HEK293 (cell line): ENCODE results near the gene RGS12.

ENCODE experiments used
- CTCF ChIA-PET: fragments of 350-600 bp; formaldehyde crosslinking; extraction: SDS; loops from one replicate; lab custom pipeline; 2021; ENCODE audit warnings: antibody characterized with exemption; lab: Yijun Ruan, JAX
- POLR2A ChIA-PET: fragments of 300-600 bp; formaldehyde crosslinking; extraction: SDS; loops from one replicate; lab custom pipeline; 2020; ENCODE audit warnings: antibody characterized with exemption, inconsistent platforms; lab: Yijun Ruan, JAX
- H3K27ac ChIP-seq: fragments of 200-500 bp; sonication (Bioruptor generic); 2 replicates; pipeline ENCODE4 v1.5.1; 2014; ENCODE audit warnings: low read depth, low read length, control low read depth, inconsistent platforms; ENCODE audit errors: extremely low read depth
- H3K36me3 ChIP-seq, 2 experiments: fragments of 200-500 bp in 1 of 2; sonication (Bioruptor generic) in 1 of 2; 1 replicate in 1 of 2; 2 replicates in 1 of 2; pipeline ENCODE4 v1.5.1; 2014 to 2017; ENCODE audit warnings: inconsistent platforms in 2 of 2, low read length in 2 of 2; ENCODE audit not compliant: control insufficient read depth in 2 of 2, insufficient read depth in 1 of 2
- H3K4me1 ChIP-seq: fragments of 200-500 bp; sonication (Bioruptor generic); 2 replicates; pipeline ENCODE4 v1.5.1; 2014; ENCODE audit warnings: mild to moderate bottlenecking, low read length, inconsistent platforms; ENCODE audit not compliant: control insufficient read depth, insufficient read depth
- H3K4me3 ChIP-seq: 2 replicates; pipeline ENCODE4 v1.5.1; 2011; ENCODE audit warnings: low read depth, mild to moderate bottlenecking, control low read depth, low read length, moderate library complexity
- H3K9me3 ChIP-seq: fragments of 200-500 bp; sonication (Bioruptor generic); 2 replicates; pipeline ENCODE4 v1.5.1; 2014; ENCODE audit warnings: low read depth, low read length, inconsistent platforms; ENCODE audit not compliant: control insufficient read depth, insufficient read depth
- KLF1 ChIP-seq: fragments of 450-650 bp; formaldehyde crosslinking; IDR thresholded peaks from 2 replicates; pipeline ENCODE4 v1.5.1; 2016; ENCODE audit warnings: missing biosample characterization, missing genetic modification characterization
- MYNN ChIP-seq: fragments of 450-650 bp; formaldehyde crosslinking; IDR thresholded peaks from 2 replicates; pipeline ENCODE4 v1.5.1; 2016; ENCODE audit warnings: missing biosample characterization, missing genetic modification characterization, borderline replicate concordance
- ZNF138 ChIP-seq: fragments of 450-650 bp; formaldehyde crosslinking; IDR thresholded peaks from 2 replicates; pipeline ENCODE4 v1.5.1; 2016; ENCODE audit warnings: missing biosample characterization, missing genetic modification characterization, borderline replicate concordance
- ZNF211 ChIP-seq: fragments of 450-650 bp; formaldehyde crosslinking; IDR thresholded peaks from 2 replicates; pipeline ENCODE4 v1.5.1; 2016; ENCODE audit warnings: low read depth, missing biosample characterization, missing genetic modification characterization
- ZNF24 ChIP-seq: fragments of 450-650 bp; formaldehyde crosslinking; IDR thresholded peaks from 2 replicates; pipeline ENCODE4 v1.5.1; 2016; ENCODE audit warnings: missing biosample characterization, missing genetic modification characterization
- ZNF248 ChIP-seq: fragments of 450-650 bp; formaldehyde crosslinking; IDR thresholded peaks from 2 replicates; pipeline ENCODE4 v1.5.1; 2017; ENCODE audit warnings: missing biosample characterization, missing genetic modification characterization
- ZNF302 ChIP-seq: fragments of 450-650 bp; formaldehyde crosslinking; IDR thresholded peaks from 2 replicates; pipeline ENCODE4 v1.5.1; 2016; ENCODE audit warnings: missing biosample characterization, missing genetic modification characterization, low read depth
- ZNF324 ChIP-seq: fragments of 450-650 bp; formaldehyde crosslinking; IDR thresholded peaks from 2 replicates; pipeline ENCODE4 v1.5.1; 2016; ENCODE audit warnings: missing biosample characterization, missing genetic modification characterization
- ZNF473 ChIP-seq: fragments of 450-650 bp; formaldehyde crosslinking; IDR thresholded peaks from 2 replicates; pipeline ENCODE4 v1.5.1; 2017; ENCODE audit warnings: missing biosample characterization, missing genetic modification characterization
- ZNF610 ChIP-seq: fragments of 450-650 bp; formaldehyde crosslinking; IDR thresholded peaks from 2 replicates; pipeline ENCODE4 v1.5.1; 2016; ENCODE audit warnings: missing biosample characterization, missing genetic modification characterization, borderline replicate concordance
- ZNF623 ChIP-seq: fragments of 450-650 bp; formaldehyde crosslinking; IDR thresholded peaks from 2 replicates; pipeline ENCODE4 v1.5.1; 2016; ENCODE audit warnings: missing biosample characterization, missing genetic modification characterization
- ZNF768 ChIP-seq: fragments of 450-650 bp; formaldehyde crosslinking; IDR thresholded peaks from 2 replicates; pipeline ENCODE4 v1.5.1; 2018; ENCODE audit warnings: missing biosample characterization, mild to moderate bottlenecking, missing genetic modification characterization
- ZNF792 ChIP-seq: fragments of 450-650 bp; formaldehyde crosslinking; IDR thresholded peaks from 2 replicates; pipeline ENCODE4 v1.5.1; 2016; ENCODE audit warnings: missing biosample characterization, missing genetic modification characterization
- ZNF837 ChIP-seq: fragments of 450-650 bp; formaldehyde crosslinking; IDR thresholded peaks from 2 replicates; pipeline ENCODE4 v1.5.1; 2016; ENCODE audit warnings: missing biosample characterization, missing genetic modification characterization
- TF ChIP-seq, protein P1 (sequence below): fragments of 450-650 bp; formaldehyde crosslinking; IDR thresholded peaks from 2 replicates; pipeline ENCODE4 v1.5.1; 2016; ENCODE audit warnings: missing biosample characterization, missing genetic modification characterization, low read depth
- TF ChIP-seq, protein P2 (sequence below): fragments of 450-650 bp; formaldehyde crosslinking; IDR thresholded peaks from 2 replicates; pipeline ENCODE4 v1.5.1; 2016; ENCODE audit warnings: missing biosample characterization, missing genetic modification characterization
- TF ChIP-seq, protein P3 (sequence below): fragments of 450-650 bp; formaldehyde crosslinking; IDR thresholded peaks from 2 replicates; pipeline ENCODE4 v1.5.1; 2016; ENCODE audit warnings: missing biosample characterization, missing genetic modification characterization
- TF ChIP-seq, protein P4 (sequence below): fragments of 450-650 bp; formaldehyde crosslinking; IDR thresholded peaks from 2 replicates; pipeline ENCODE4 v1.5.1; 2016; ENCODE audit warnings: missing biosample characterization, missing genetic modification characterization

RGS12 gene

DNA sequence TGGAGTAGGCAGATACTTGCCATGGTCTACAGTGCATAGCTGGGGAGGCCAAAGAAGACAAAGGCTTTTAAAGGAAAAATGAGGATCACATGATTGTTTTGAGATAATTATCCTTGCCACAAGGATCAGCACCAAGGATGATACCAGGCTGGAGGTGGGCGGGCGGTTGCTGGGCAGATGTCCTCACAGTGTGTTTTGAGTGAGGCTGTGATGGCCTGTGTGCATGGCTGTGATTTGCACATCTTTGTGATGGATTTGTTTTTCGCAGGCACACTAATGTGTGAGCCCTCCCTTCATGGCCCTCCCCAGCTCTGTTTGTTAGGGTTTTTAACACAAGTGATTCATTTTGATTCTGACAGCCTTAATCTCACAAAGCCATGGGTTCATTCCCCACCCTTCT, 46.8 kb downstream of the RGS12 start:
- CTCF ChIA-PET = interaction anchor here (0.7 kb wide), 1 partner anchor 1130 kb away, joined by 3 read pairs; no protein-coding TSS in a partner anchor
- no peaks in the 10 kb centered on the region for H3K9me3 ChIP-seq
- TF ChIP-seq, protein P1, sequence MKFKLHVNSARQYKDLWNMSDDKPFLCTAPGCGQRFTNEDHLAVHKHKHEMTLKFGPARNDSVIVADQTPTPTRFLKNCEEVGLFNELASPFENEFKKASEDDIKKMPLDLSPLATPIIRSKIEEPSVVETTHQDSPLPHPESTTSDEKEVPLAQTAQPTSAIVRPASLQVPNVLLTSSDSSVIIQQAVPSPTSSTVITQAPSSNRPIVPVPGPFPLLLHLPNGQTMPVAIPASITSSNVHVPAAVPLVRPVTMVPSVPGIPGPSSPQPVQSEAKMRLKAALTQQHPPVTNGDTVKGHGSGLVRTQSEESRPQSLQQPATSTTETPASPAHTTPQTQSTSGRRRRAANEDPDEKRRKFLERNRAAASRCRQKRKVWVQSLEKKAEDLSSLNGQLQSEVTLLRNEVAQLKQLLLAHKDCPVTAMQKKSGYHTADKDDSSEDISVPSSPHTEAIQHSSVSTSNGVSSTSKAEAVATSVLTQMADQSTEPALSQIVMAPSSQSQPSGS = no peak
- TF ChIP-seq, protein P2, sequence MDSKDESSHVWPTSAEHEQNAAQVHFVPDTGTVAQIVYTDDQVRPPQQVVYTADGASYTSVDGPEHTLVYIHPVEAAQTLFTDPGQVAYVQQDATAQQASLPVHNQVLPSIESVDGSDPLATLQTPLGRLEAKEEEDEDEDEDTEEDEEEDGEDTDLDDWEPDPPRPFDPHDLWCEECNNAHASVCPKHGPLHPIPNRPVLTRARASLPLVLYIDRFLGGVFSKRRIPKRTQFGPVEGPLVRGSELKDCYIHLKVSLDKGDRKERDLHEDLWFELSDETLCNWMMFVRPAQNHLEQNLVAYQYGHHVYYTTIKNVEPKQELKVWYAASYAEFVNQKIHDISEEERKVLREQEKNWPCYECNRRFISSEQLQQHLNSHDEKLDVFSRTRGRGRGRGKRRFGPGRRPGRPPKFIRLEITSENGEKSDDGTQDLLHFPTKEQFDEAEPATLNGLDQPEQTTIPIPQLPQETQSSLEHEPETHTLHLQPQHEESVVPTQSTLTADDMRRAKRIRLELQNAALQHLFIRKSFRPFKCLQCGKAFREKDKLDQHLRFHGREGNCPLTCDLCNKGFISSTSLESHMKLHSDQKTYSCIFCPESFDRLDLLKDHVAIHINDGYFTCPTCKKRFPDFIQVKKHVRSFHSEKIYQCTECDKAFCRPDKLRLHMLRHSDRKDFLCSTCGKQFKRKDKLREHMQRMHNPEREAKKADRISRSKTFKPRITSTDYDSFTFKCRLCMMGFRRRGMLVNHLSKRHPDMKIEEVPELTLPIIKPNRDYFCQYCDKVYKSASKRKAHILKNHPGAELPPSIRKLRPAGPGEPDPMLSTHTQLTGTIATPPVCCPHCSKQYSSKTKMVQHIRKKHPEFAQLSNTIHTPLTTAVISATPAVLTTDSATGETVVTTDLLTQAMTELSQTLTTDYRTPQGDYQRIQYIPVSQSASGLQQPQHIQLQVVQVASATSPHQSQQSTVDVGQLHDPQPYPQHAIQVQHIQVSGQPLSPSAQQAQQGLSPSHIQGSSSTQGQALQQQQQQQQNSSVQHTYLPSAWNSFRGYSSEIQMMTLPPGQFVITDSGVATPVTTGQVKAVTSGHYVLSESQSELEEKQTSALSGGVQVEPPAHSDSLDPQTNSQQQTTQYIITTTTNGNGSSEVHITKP (tag by site-specific recombination) = no peak
- TF ChIP-seq ZNF623 (no peak), KLF1 (tag by site-specific recombination) (peak; percentile 40; the same call in 1 of the 2 replicates), MYNN (tag by site-specific recombination) (no peak), ZNF248 (tag by site-specific recombination) (no peak), ZNF324 (tag by site-specific recombination) (no peak), ZNF610 (tag by site-specific recombination) (no peak)
- H3K4me3 ChIP-seq = no peak overlapping the region
- no peaks in the 10 kb centered on the region for H3K36me3 ChIP-seq
- POLR2A ChIA-PET = no interaction called here
- no peaks in the 10 kb centered on the region for H3K4me1 ChIP-seq
- no peak overlapping the region for H3K27ac ChIP-seq

DNA sequence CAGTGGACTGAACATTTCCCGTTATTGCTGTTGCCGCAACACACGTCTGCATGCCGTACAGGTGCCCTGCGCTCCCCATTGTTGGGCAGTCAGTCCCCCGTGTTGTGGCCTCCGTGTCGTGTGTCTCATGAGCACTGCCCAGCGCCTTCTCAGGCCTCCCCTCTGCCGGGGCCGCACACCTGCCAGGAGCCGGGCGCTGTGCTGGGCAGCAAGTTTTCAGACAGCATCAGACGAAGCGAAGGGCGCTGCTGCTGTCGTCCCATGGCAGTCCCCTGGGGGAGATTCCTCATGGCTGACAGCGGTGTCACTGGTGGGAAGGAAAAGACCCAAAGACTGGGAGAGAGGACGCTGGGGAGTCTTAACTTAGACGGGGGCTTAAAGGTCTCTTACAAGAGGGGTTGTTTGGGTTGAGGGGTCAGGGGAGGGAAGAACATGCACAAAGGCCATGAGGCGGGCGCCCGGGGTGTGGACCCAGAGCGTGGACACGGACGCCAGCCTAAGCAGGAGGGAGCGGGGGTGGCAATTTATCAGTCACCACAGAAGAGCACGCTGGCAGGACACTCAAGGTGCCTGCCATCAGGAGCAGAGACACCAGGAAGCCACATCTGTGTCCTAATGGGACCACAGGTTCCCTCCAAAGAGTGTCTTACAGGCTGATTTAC, 47.3 kb downstream of the RGS12 start:
- Histone ChIP-seq H3K36me3 (no peaks in the 10 kb centered on the region), H3K9me3 (no peaks in the 10 kb centered on the region), H3K27ac (no peak overlapping the region), H3K4me1 (no peaks in the 10 kb centered on the region), H3K4me3 (no peak overlapping the region)
- TF ChIP-seq ZNF138 (tag by site-specific recombination) (no peak), ZNF792 (tag by site-specific recombination) (no peak), ZNF302 (tag by site-specific recombination) (no peak), ZNF768 (tag by site-specific recombination) (no peak), ZNF473 (tag by site-specific recombination) (no peak), ZNF211 (tag by site-specific recombination) (no peak), ZNF24 (no peak), ZNF837 (tag by site-specific recombination) (no peak)
- TF ChIP-seq, protein P3, sequence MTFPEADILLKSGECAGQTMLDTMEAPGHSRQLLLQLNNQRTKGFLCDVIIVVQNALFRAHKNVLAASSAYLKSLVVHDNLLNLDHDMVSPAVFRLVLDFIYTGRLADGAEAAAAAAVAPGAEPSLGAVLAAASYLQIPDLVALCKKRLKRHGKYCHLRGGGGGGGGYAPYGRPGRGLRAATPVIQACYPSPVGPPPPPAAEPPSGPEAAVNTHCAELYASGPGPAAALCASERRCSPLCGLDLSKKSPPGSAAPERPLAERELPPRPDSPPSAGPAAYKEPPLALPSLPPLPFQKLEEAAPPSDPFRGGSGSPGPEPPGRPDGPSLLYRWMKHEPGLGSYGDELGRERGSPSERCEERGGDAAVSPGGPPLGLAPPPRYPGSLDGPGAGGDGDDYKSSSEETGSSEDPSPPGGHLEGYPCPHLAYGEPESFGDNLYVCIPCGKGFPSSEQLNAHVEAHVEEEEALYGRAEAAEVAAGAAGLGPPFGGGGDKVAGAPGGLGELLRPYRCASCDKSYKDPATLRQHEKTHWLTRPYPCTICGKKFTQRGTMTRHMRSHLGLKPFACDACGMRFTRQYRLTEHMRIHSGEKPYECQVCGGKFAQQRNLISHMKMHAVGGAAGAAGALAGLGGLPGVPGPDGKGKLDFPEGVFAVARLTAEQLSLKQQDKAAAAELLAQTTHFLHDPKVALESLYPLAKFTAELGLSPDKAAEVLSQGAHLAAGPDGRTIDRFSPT (tag by site-specific recombination) = no peak
- TF ChIP-seq, protein P4, sequence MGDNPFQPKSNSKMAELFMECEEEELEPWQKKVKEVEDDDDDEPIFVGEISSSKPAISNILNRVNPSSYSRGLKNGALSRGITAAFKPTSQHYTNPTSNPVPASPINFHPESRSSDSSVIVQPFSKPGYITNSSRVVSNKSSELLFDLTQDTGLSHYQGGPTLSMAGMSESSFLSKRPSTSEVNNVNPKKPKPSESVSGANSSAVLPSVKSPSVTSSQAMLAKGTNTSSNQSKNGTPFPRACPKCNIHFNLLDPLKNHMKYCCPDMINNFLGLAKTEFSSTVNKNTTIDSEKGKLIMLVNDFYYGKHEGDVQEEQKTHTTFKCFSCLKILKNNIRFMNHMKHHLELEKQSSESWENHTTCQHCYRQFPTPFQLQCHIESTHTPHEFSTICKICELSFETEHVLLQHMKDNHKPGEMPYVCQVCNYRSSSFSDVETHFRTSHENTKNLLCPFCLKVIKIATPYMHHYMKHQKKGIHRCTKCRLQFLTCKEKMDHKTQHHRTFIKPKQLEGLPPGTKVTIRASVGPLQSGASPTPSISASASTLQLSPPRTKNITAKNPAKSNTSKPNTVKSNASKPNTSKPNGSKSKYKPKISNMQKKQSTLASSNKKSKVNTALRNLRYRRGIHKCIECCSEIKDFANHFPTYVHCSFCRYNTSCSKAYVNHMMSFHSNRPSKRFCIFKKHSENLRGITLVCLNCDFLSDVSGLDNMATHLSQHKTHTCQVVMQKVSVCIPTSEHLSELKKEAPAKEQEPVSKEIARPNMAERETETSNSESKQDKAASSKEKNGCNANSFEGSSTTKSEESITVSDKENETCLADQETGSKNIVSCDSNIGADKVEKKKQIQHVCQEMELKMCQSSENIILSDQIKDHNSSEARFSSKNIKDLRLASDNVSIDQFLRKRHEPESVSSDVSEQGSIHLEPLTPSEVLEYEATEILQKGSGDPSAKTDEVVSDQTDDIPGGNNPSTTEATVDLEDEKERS = no peak
- ChIA-PET CTCF (interaction anchor here (0.7 kb wide), 1 partner anchor 1129 kb away, joined by 3 read pairs; no protein-coding TSS in a partner anchor), POLR2A (no interaction called here)
